NCI-H345 (cell line): ENCODE data around the gene MT1F.

Experiments
- DNase-seq: peaks from one replicate; lab custom pipeline; 2025; lab: John Stamatoyannopoulos, UW

The MT1F gene

GRCh38 chr16:56625943-56626654 lies 31.7 kb upstream of the MT1F start:
- DNase-seq = no peak

GRCh38 chr16:56626685-56627084 lies 31.1 kb upstream of the MT1F start:
- no peak for DNase-seq

GRCh38 chr16:56628486-56629350 lies 29.0 kb upstream of the MT1F start:
- DNase-seq = no peak

- DNase-seq = no peak
Observed at GRCh38 chr16:56629531-56629930, 28.2 kb upstream of the MT1F start.

GRCh38 chr16:56630134-56630533 lies 27.6 kb upstream of the MT1F start:
- DNase-seq = no peak

GRCh38 chr16:56631197-56631596 lies 26.6 kb upstream of the MT1F start:
- DNase-seq = no peak

- no peak for DNase-seq
Observed at GRCh38 chr16:56631832-56632155, 26.0 kb upstream of the MT1F start.

- no peak for DNase-seq
Observed at GRCh38 chr16:56632156-56632847, 25.5 kb upstream of the MT1F start, which contains the start of gene MT1M. Gene MT1M, plus strand, starts transcription at chr16:56632659. Its CDS starts 73 bp downstream, at chr16:56632732.

- no peak for DNase-seq
Observed at GRCh38 chr16:56632848-56633365, 24.9 kb upstream of the MT1F start.

GRCh38 chr16:56633535-56633934 lies 24.2 kb upstream of the MT1F start:
- no peak for DNase-seq

GRCh38 chr16:56634715-56635440 lies 22.9 kb upstream of the MT1F start:
- no peak for DNase-seq

- DNase-seq = no peak
Observed at GRCh38 chr16:56635441-56635967, 22.3 kb upstream of the MT1F start.

- no peak for DNase-seq
Observed at GRCh38 chr16:56636616-56637413, 20.9 kb upstream of the MT1F start.

- DNase-seq = no peak
Observed at GRCh38 chr16:56637814-56638750, 19.7 kb upstream of the MT1F start, which contains the start of gene MT1A. Gene MT1A, plus strand, starts transcription at chr16:56638666. Its CDS starts 73 bp downstream, at chr16:56638739.

- DNase-seq = no peak
Observed at GRCh38 chr16:56639045-56639444, 18.7 kb upstream of the MT1F start.

- no peak for DNase-seq
Observed at GRCh38 chr16:56640076-56640475, 17.7 kb upstream of the MT1F start.

GRCh38 chr16:56641166-56641565 lies 16.6 kb upstream of the MT1F start:
- DNase-seq = no peak

- no peak for DNase-seq
Observed at GRCh38 chr16:56643080-56643778, 14.5 kb upstream of the MT1F start.

- DNase-seq = no peak
Observed at GRCh38 chr16:56643833-56644232, 13.9 kb upstream of the MT1F start.
